ENCODE data around the gene FAIM2.

DNA sequence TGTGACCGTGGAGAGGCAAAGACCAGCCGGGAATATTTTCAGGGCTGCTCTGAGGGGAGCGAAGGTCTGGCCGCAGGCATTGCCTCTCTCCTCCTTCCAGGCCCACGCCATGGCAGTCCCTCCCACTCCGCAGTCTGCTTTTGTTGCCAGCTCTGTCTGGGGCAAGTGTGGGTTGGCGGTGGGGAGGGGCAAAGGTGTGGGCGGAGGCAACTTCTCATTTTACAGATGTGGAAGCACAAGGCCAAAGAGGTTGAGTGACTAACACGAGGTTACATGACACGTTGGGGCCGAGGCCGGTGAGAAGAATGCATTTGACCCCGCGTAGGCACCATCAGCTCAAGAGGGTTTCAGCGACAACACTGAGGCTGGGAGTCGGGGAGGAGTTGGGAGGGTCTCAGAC, 6.1 kb upstream of the FAIM2 start:
- TF ChIP-seq, protein P1, sequence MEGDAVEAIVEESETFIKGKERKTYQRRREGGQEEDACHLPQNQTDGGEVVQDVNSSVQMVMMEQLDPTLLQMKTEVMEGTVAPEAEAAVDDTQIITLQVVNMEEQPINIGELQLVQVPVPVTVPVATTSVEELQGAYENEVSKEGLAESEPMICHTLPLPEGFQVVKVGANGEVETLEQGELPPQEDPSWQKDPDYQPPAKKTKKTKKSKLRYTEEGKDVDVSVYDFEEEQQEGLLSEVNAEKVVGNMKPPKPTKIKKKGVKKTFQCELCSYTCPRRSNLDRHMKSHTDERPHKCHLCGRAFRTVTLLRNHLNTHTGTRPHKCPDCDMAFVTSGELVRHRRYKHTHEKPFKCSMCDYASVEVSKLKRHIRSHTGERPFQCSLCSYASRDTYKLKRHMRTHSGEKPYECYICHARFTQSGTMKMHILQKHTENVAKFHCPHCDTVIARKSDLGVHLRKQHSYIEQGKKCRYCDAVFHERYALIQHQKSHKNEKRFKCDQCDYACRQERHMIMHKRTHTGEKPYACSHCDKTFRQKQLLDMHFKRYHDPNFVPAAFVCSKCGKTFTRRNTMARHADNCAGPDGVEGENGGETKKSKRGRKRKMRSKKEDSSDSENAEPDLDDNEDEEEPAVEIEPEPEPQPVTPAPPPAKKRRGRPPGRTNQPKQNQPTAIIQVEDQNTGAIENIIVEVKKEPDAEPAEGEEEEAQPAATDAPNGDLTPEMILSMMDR (IDR thresholded peaks at IDR 0.05) = no peak
- TF ChIP-seq POLR2A (IDR thresholded peaks at IDR 0.05; ENCODE audit: low read depth) = no peak
- TF ChIP-seq EP300 (IDR thresholded peaks at IDR 0.05) = no peak

Data from esophagus muscularis mucosa (tissue), 4 donors.